IMR-90 (cell line): ENCODE results near the gene AGGF1. TPM values are rescaled to one million over a fixed set of nuclear protein-coding genes. Genes with fewer than 3 reads are reported as not detected.
"Not testable (repeated sequence)": the region's sequence is repeated elsewhere in the genome, so short reads cannot be mapped to it uniquely, and the experiment has no call there.

Experiments
- ATAC-seq: fragments of 200-7000 bp; cut with Tn5 transposase; 2 replicates; pipeline ENCODE4 v1.9.1; 2020; ENCODE audit warnings: low read depth, mild to moderate bottlenecking, moderate library complexity
- BruUV-seq: library from RNA; stranded (reverse); fragments of 400-500 nt; replicated peaks from 2 replicates; lab custom pipeline; 2021; lab: Mats Ljungman, UMichigan
- CTCF ChIA-PET: fragments of 300-600 bp; formaldehyde crosslinking; extraction: SDS; loops from one replicate; lab custom pipeline; 2021; ENCODE audit warnings: antibody characterized with exemption; lab: Yijun Ruan, JAX
- POLR2A ChIA-PET: fragments of 300-600 bp; sonication (Branson Sonifier 250); formaldehyde crosslinking; loops from one replicate; lab custom pipeline; 2022; ENCODE audit warnings: antibody characterized with exemption; ENCODE audit not compliant: unreplicated experiment; lab: Charles Lee
- DNase-seq: peaks from one replicate; pipeline ENCODE4 v3.0.0; 2013
- H2AFZ ChIP-seq: replicated peaks from 2 replicates; pipeline ENCODE3; 2013; ENCODE audit warnings: low read length, mild to moderate bottlenecking; ENCODE audit not compliant: poor library complexity
- H2AK5ac ChIP-seq: 2 replicates; pipeline ENCODE4 v1.6.1; 2013; ENCODE audit warnings: low read depth, low read length, inconsistent platforms
- H2AK9ac ChIP-seq: replicated peaks from 2 replicates; pipeline ENCODE3; 2013; ENCODE audit warnings: mild to moderate bottlenecking, low read depth, low read length, moderate library complexity; ENCODE audit not compliant: poor library complexity
- H2BK120ac ChIP-seq: 2 replicates; pipeline ENCODE4 v1.6.1; 2013; ENCODE audit warnings: low read depth, low read length, inconsistent platforms
- H2BK15ac ChIP-seq: 3 replicates; pipeline ENCODE4 v1.6.1; 2013; ENCODE audit warnings: low read depth, low read length, inconsistent platforms
- H2BK20ac ChIP-seq: 2 replicates; pipeline ENCODE4 v1.6.1; 2013; ENCODE audit warnings: low read depth, mild to moderate bottlenecking, inconsistent platforms, low read length, moderate library complexity
- H2BK5ac ChIP-seq: 2 replicates; pipeline ENCODE4 v1.6.1; 2013; ENCODE audit warnings: mild to moderate bottlenecking, low read depth, low read length, inconsistent platforms; ENCODE audit not compliant: poor library complexity, severe bottlenecking
- H3K14ac ChIP-seq: replicated peaks from 2 replicates; pipeline ENCODE4 v1.6.1; 2013; ENCODE audit warnings: low read depth, low read length, inconsistent platforms
- H3K18ac ChIP-seq: 2 replicates; pipeline ENCODE4 v1.6.1; 2013; ENCODE audit warnings: low read depth, low read length, control low read depth
- H3K23ac ChIP-seq: 2 replicates; pipeline ENCODE4 v1.6.1; 2013; ENCODE audit warnings: low read depth, low read length, inconsistent platforms
- H3K27ac ChIP-seq: 2 replicates; pipeline ENCODE4 v1.5.1; 2013; ENCODE audit warnings: mild to moderate bottlenecking, control low read depth, low read length; ENCODE audit not compliant: insufficient read depth
- H3K27me3 ChIP-seq: 2 replicates; pipeline ENCODE4 v1.6.1; 2013; ENCODE audit warnings: low read length; ENCODE audit not compliant: control insufficient read depth, insufficient read depth
- H3K36me3 ChIP-seq: 2 replicates; pipeline ENCODE4 v1.6.1; 2013; ENCODE audit warnings: low read length, mixed read lengths; ENCODE audit not compliant: control insufficient read depth, insufficient read depth
- H3K4ac ChIP-seq: 2 replicates; pipeline ENCODE4 v1.6.1; 2013; ENCODE audit warnings: low read depth, low read length, inconsistent platforms
- H3K4me1 ChIP-seq: 2 replicates; pipeline ENCODE4 v1.6.1; 2013; ENCODE audit warnings: low read length, mixed read lengths; ENCODE audit not compliant: control insufficient read depth, insufficient read depth
- H3K4me2 ChIP-seq: 2 replicates; pipeline ENCODE4 v1.6.1; 2013; ENCODE audit warnings: low read depth, mild to moderate bottlenecking, control low read depth, low read length, moderate library complexity
- H3K4me3 ChIP-seq: 2 replicates; pipeline ENCODE4 v1.5.1; 2013; ENCODE audit warnings: low read depth, mild to moderate bottlenecking, control low read depth, low read length, moderate library complexity; ENCODE audit not compliant: insufficient read depth
- H3K56ac ChIP-seq: 2 replicates; pipeline ENCODE4 v1.6.1; 2013; ENCODE audit warnings: low read length, inconsistent platforms; ENCODE audit not compliant: insufficient read depth; ENCODE audit errors: extremely low read depth
- H3K79me1 ChIP-seq, 2 experiments: 2 replicates each; pipeline ENCODE4 v1.6.1; 2013; ENCODE audit warnings: low read length in 2 of 2, inconsistent platforms in 1 of 2, low read depth in 1 of 2
- H3K9ac ChIP-seq: 2 replicates; pipeline ENCODE4 v1.6.1; 2013; ENCODE audit warnings: low read depth, low read length, control low read depth
- H3K9me1 ChIP-seq: 2 replicates; pipeline ENCODE4 v1.6.1; 2013; ENCODE audit warnings: low read length, inconsistent platforms; ENCODE audit not compliant: insufficient read depth
- H3K9me3 ChIP-seq: 2 replicates; pipeline ENCODE4 v1.6.1; 2013; ENCODE audit warnings: low read length; ENCODE audit not compliant: control insufficient read depth, insufficient read depth
- H4K20me1 ChIP-seq: 2 replicates; pipeline ENCODE4 v1.6.1; 2013; ENCODE audit warnings: low read length, inconsistent platforms; ENCODE audit not compliant: insufficient read depth
- H4K5ac ChIP-seq: 2 replicates; pipeline ENCODE4 v1.6.1; 2013; ENCODE audit warnings: mild to moderate bottlenecking, low read depth, low read length, control low read depth
- H4K8ac ChIP-seq, 2 experiments: 2 replicates each; pipeline ENCODE4 v1.6.1; 2013; ENCODE audit warnings: low read depth in 2 of 2, low read length in 2 of 2, control low read depth in 1 of 2, inconsistent platforms in 1 of 2
- H4K91ac ChIP-seq: 2 replicates; pipeline ENCODE4 v1.6.1; 2013; ENCODE audit warnings: low read depth, low read length, inconsistent platforms; ENCODE audit not compliant: insufficient read depth
- CEBPB ChIP-seq: IDR thresholded peaks from 2 replicates; pipeline ENCODE4 v1.6.1; 2012; ENCODE audit warnings: low read depth, low read length, improper control_type of control experiment
- RAD21 ChIP-seq: IDR thresholded peaks from 2 replicates; pipeline ENCODE4 v1.6.1; 2012; ENCODE audit warnings: low read length, improper control_type of control experiment
- RCOR1 ChIP-seq: IDR thresholded peaks from 2 replicates; pipeline ENCODE4 v1.6.1; 2012; ENCODE audit warnings: mild to moderate bottlenecking, low read length, improper control_type of control experiment; ENCODE audit not compliant: insufficient replicate concordance
- WGBS, 2 experiments: methylation state at CpG; one replicate each; pipeline versions ENCODE4 v1.1.5 to v1.1.7; 2013; ENCODE audit warnings: missing lambda C conversion rate in 2 of 2; ENCODE audit not compliant: insufficient read length in 1 of 2; ENCODE audit errors: extremely low coverage in 2 of 2; 5-methylcytosine and 5-hydroxymethylcytosine counted together
- dilution Hi-C: fragments of 300-500 bp; cut with HindIII; formaldehyde crosslinking; loops from one replicate; pipeline ENCODE4 v1.14.3; 2018; ENCODE audit warnings: low sequenced_read_pairs; ENCODE audit not compliant: unreplicated experiment
- in situ Hi-C: fragments of 300-500 bp; cut with MboI; formaldehyde crosslinking; loops from 3 replicates; pipeline ENCODE4 v1.14.3; 2019; ENCODE audit warnings: low sequenced_read_pairs, inconsistent platforms, mixed read lengths
- intact Hi-C: fragments of 100-400 bp; cut with micrococcal nuclease; formaldehyde crosslinking; loops from 2 replicates; pipeline ENCODE4 v1.10.0; 2022
- polyA plus RNA-seq, 3 experiments: library from polyadenylated mRNA; depleted of rRNA; stranded (reverse); fragments of >200 nt; gene quantifications; 2 replicates each; pipeline ENCODE4 v1.2.3, GENCODE V29; 2012; ENCODE audit warnings: low replicate concordance in 1 of 3
- total RNA-seq: library from RNA; depleted of rRNA; stranded (reverse); fragments of >200 nt; gene quantifications from 2 replicates; pipeline ENCODE4 v1.2.3, GENCODE V29; 2012
- TF ChIP-seq, protein P1 (sequence below): conservative IDR thresholded peaks from 2 replicates; pipeline ENCODE4 v1.5.1; 2012; ENCODE audit warnings: mild to moderate bottlenecking, low read depth, low read length, improper control_type of control experiment

Gene AGGF1
- total and polyA plus RNA-seq, 2 of the 4 experiments (the other 2 are of a cell fraction) = 7.3 to 8.4 TPM

DNA sequence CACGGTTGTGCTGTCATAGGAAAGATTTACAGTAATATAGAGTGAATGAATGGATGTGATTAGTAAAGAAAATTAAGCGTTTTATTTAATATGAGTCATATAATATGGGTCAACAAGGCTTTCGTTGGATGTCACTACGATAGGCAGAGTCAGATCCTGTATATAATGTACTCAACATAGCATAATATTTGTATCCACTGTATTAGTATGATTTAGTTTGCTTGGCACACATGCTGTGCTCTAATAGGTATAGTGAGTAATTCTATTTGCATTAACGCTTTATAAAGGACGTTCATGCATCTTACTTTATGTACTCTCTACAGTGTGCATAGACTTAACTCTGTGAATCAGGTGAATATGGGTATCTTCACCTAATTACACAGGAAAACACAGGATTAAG is 35.9 kb upstream of the AGGF1 start:
- Histone ChIP-seq H3K9me1 (no peaks in the 10 kb centered on the region), H3K27ac (no peak overlapping the region), H3K18ac (no peak overlapping the region), H2AK9ac (no peak overlapping the region), H3K9me3 (no peaks in the 10 kb centered on the region), H4K8ac (no peak overlapping the region), H3K4me2 (no peak overlapping the region), H3K56ac (no peak overlapping the region), H3K4ac (no peak overlapping the region), H3K4me3 (no peak overlapping the region), H2BK20ac (no peak overlapping the region), H3K14ac (no peak overlapping the region), H2BK15ac (no peak overlapping the region), H4K5ac (no peak overlapping the region), H4K20me1 (no peaks in the 10 kb centered on the region), H2AK5ac (no peak overlapping the region), H3K4me1 (no peaks in the 10 kb centered on the region), H2BK5ac (no peak overlapping the region), H3K23ac (no peak overlapping the region), H3K9ac (no peak overlapping the region), H3K27me3 (0 out of 2 replicates have a peak, but pooled peaks cover 1% of the 10 kb centered on the region), H4K91ac (no peak overlapping the region), H2AFZ (no peak overlapping the region), H3K36me3 (no peaks in the 10 kb centered on the region), H3K79me1 (no peaks in the 10 kb centered on the region), H2BK120ac (no peak overlapping the region)
- in situ Hi-C loops (no loop called here), dilution Hi-C loops (no loop called here), intact Hi-C loops (no loop called here)
- CTCF ChIA-PET = no interaction called here
- ATAC-seq = no peak
- no CpG with 5 or more reads among the region's 6 CpGs for WGBS, 2 experiments
- POLR2A ChIA-PET = no interaction called here
- no TSS peak for BruUV-seq
- TF ChIP-seq, protein P1, sequence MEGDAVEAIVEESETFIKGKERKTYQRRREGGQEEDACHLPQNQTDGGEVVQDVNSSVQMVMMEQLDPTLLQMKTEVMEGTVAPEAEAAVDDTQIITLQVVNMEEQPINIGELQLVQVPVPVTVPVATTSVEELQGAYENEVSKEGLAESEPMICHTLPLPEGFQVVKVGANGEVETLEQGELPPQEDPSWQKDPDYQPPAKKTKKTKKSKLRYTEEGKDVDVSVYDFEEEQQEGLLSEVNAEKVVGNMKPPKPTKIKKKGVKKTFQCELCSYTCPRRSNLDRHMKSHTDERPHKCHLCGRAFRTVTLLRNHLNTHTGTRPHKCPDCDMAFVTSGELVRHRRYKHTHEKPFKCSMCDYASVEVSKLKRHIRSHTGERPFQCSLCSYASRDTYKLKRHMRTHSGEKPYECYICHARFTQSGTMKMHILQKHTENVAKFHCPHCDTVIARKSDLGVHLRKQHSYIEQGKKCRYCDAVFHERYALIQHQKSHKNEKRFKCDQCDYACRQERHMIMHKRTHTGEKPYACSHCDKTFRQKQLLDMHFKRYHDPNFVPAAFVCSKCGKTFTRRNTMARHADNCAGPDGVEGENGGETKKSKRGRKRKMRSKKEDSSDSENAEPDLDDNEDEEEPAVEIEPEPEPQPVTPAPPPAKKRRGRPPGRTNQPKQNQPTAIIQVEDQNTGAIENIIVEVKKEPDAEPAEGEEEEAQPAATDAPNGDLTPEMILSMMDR = no peak
- TF ChIP-seq CEBPB (no peak), RCOR1 (no peak), RAD21 (no peak)
- no peak for DNase-seq

GRCh38 chr5:76998251-76998650 is 32.0 kb upstream of the AGGF1 start:
- in situ Hi-C loops, H3K56ac ChIP-seq, H2BK20ac ChIP-seq, H3K4me2 ChIP-seq, H3K4me1 ChIP-seq, H2AK9ac ChIP-seq, CTCF ChIA-PET, BruUV-seq, H2AFZ ChIP-seq, H3K27me3 ChIP-seq, intact Hi-C loops, H4K5ac ChIP-seq, H2BK5ac ChIP-seq, H3K79me1 ChIP-seq, H3K18ac ChIP-seq, H3K4ac ChIP-seq, POLR2A ChIA-PET, H3K9ac ChIP-seq, H4K20me1 ChIP-seq, H3K14ac ChIP-seq, H3K27ac ChIP-seq, H2AK5ac ChIP-seq, H3K23ac ChIP-seq, H2BK120ac ChIP-seq, H4K91ac ChIP-seq, DNase-seq, H4K8ac ChIP-seq, ATAC-seq, H3K9me3 ChIP-seq, H2BK15ac ChIP-seq, H3K36me3 ChIP-seq, H3K9me1 ChIP-seq, H3K4me3 ChIP-seq, dilution Hi-C loops: not testable (repeated sequence)
- no CpG with 5 or more reads among the region's 4 CpGs for WGBS, 2 experiments
